HL-60 (cell line): ENCODE data around the gene APOO.

Experiments
- POLR2AphosphoS5 ChIP-seq: IDR thresholded peaks from 2 replicates; pipeline ENCODE4 v1.6.1; 2012; ENCODE audit warnings: low read depth
- REST ChIP-seq: IDR thresholded peaks from 2 replicates; pipeline ENCODE4 v1.6.1; 2012; ENCODE audit warnings: low read depth; ENCODE audit not compliant: insufficient replicate concordance
- SPI1 ChIP-seq: IDR thresholded peaks from 2 replicates; pipeline ENCODE4 v1.6.1; 2012; ENCODE audit warnings: low read depth, mild to moderate bottlenecking, borderline replicate concordance
- TF ChIP-seq, protein P1 (sequence below): IDR thresholded peaks from one replicate; pipeline ENCODE4 v1.5.1; 2011; ENCODE audit warnings: low read length, control low read depth, inconsistent platforms; ENCODE audit not compliant: insufficient read depth

DNA sequence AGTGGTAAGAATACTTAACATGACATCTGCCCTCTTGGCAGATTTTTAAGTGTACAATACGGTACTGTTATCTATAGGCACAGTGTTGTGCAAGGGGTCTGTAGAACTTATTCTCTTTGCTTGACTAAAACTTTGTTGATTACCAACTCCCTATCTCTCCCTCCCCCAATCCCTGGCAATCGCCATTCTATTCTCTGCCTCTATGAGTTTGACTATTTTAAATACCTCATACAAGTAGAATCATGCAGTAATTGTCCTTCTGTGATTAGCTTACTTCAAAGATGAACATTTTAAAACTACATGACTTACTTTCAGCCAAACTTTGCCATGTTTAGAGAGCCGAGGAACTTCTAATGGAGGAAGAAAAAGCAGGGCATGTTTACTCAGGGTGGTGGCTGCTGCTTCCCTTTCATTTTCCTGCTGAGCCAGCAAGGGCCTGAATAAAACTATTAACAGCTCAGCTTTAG, 62.4 kb downstream of the APOO start:
- no peak for TF ChIP-seq POLR2AphosphoS5
- TF ChIP-seq, protein P1, sequence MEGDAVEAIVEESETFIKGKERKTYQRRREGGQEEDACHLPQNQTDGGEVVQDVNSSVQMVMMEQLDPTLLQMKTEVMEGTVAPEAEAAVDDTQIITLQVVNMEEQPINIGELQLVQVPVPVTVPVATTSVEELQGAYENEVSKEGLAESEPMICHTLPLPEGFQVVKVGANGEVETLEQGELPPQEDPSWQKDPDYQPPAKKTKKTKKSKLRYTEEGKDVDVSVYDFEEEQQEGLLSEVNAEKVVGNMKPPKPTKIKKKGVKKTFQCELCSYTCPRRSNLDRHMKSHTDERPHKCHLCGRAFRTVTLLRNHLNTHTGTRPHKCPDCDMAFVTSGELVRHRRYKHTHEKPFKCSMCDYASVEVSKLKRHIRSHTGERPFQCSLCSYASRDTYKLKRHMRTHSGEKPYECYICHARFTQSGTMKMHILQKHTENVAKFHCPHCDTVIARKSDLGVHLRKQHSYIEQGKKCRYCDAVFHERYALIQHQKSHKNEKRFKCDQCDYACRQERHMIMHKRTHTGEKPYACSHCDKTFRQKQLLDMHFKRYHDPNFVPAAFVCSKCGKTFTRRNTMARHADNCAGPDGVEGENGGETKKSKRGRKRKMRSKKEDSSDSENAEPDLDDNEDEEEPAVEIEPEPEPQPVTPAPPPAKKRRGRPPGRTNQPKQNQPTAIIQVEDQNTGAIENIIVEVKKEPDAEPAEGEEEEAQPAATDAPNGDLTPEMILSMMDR: no peak
- TF ChIP-seq REST: no peak
- TF ChIP-seq SPI1: no peak
